ENCODE data around the gene TAS2R40. TPM values are rescaled to one million over a fixed set of nuclear protein-coding genes. Genes with fewer than 3 reads are reported as not detected.

Gene TAS2R40
- total and polyA plus RNA-seq, 12 donors: not detected

DNA sequence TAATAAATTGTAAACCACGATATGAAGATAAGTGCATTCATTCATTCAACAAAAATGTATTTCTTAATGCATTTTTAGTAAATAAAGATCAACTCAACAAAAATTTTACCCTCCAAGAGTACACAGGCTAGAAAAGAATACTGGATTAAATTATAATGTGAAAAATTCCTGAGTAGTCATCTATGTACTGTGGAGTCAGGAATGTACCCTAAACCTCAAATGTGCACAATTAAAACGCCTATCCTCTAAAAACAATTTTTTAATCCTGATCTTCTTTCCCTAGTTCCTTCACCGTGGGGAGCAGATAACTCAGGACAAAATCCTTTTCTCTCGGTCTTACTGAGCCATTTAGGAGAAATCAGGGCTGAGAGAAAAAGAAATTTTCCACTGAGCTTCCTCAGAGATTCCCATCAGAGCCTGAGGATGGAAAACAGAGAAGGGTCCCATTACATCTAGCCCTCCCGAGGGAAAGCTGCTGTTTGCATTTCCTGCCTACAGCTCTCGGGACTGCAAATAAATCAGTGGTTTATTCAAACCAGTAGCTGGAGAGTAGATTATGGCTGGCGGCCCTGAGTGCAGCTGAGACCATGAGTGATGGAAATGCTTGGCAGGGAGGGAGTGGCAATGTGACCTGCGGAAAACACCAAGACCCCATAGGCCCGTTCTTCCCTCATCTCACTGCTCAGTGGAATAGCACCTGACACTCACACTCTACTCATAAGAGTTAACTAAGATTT lies 7.4 kb downstream of the TAS2R40 start:
- DNase-seq (peak in 1 of 2 donors; percentile 39), ATAC-seq (peak in 5 of 8 donors; percentile 42 to 61 (median 52))
- no peaks in the 10 kb centered on the region for H3K36me3 ChIP-seq
- peak overlapping the region in 5 of 10 donors; percentile 16 to 55 (median 33) for H3K27ac ChIP-seq
- peaks cover 0 to 11% (median 0%) of the 10 kb centered on the region in 9 donors for H3K4me1 ChIP-seq
- H3K27me3 ChIP-seq: no peaks in the 10 kb centered on the region
- no peak overlapping the region for H3K4me3 ChIP-seq
- TF ChIP-seq, protein P1, sequence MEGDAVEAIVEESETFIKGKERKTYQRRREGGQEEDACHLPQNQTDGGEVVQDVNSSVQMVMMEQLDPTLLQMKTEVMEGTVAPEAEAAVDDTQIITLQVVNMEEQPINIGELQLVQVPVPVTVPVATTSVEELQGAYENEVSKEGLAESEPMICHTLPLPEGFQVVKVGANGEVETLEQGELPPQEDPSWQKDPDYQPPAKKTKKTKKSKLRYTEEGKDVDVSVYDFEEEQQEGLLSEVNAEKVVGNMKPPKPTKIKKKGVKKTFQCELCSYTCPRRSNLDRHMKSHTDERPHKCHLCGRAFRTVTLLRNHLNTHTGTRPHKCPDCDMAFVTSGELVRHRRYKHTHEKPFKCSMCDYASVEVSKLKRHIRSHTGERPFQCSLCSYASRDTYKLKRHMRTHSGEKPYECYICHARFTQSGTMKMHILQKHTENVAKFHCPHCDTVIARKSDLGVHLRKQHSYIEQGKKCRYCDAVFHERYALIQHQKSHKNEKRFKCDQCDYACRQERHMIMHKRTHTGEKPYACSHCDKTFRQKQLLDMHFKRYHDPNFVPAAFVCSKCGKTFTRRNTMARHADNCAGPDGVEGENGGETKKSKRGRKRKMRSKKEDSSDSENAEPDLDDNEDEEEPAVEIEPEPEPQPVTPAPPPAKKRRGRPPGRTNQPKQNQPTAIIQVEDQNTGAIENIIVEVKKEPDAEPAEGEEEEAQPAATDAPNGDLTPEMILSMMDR (IDR thresholded peaks at IDR 0.05): no peak
- H3K9me3 ChIP-seq: peaks cover 0 to 10% (median 0%) of the 10 kb centered on the region in 11 donors
- WGBS, 2 donors: 38 to 39% methylated on average over 9 of the region's 9 CpGs
- intact Hi-C loops (cut with DNase I): no loop called here

- no peaks in the 10 kb centered on the region for H3K36me3 ChIP-seq
- peaks cover 0 to 21% (median 2%) of the 10 kb centered on the region in 11 donors for H3K9me3 ChIP-seq
- ATAC-seq (peak in 1 of 8 donors; percentile 17), DNase-seq (no peak)
- H3K4me3 ChIP-seq: no peak overlapping the region
- no peaks in the 10 kb centered on the region for H3K27me3 ChIP-seq
- H3K27ac ChIP-seq: no peak overlapping the region
- H3K4me1 ChIP-seq: peaks cover 0 to 16% (median 0%) of the 10 kb centered on the region in 9 donors
- TF ChIP-seq, protein P1 (IDR thresholded peaks at IDR 0.05): no peak
- 98 to 99% methylated on average over 2 of the region's 2 CpGs for WGBS, 2 donors
- intact Hi-C loops (cut with DNase I): no loop called here
Measured at GRCh38 chr7:143230602-143231457, 9.0 kb downstream of the TAS2R40 start.

DNA sequence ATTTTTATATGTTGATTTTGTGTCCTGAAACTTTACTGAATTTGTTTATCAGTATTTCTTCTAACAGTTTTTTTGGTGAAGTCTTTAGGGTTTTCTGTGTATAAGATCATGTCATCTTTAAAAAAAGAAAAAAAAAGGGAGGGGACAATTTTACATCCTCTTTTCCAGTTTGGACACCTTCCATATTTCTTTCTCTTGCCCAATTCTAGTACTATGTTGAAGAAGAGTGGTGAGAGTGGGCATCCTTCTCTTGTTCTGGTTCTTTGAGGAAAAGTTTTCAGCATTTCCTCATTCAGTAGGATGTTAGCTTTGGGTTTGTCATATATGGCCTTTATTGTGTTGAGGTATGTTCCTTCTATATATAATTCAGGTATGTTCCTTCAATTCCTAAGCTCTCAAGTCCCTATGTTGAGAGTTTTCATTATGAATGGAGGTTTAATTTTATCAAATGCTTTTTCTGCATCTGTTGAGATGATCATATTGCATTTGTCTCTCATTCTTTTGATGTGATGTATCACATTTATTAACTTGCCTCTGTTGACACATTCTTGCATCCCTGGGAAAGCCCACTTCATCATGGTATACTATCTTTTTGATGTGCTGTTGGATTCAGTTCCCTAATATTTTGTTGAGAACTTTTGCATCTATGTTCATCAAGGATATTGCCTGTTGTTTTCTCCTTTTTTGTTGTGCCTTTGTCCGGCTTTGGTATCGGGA lies 12.1 kb downstream of the TAS2R40 start:
- intact Hi-C loops (cut with DNase I): no loop called here
- Histone ChIP-seq H3K4me3 (no peak overlapping the region), H3K36me3 (no peaks in the 10 kb centered on the region), H3K27ac (no peak overlapping the region), H3K4me1 (peaks cover 0 to 12% (median 0%) of the 10 kb centered on the region in 9 donors), H3K9me3 (peaks cover 0 to 38% (median 15%) of the 10 kb centered on the region in 11 donors), H3K27me3 (no peaks in the 10 kb centered on the region)
- ATAC-seq (no peak), DNase-seq (no peak)
- TF ChIP-seq, protein P1 (IDR thresholded peaks at IDR 0.05): no peak
- 96 to 97% methylated on average over 2 of the region's 2 CpGs for WGBS, 2 donors

GRCh38 chr7:143234533-143234875 lies 12.7 kb downstream of the TAS2R40 start:
- intact Hi-C loops (cut with DNase I): no loop called here
- TF ChIP-seq, protein P1 (IDR thresholded peaks at IDR 0.05): no peak
- H3K9me3 ChIP-seq: peaks cover 0 to 38% (median 15%) of the 10 kb centered on the region in 11 donors
- no peak for DNase-seq
- ATAC-seq: no peak
- H3K4me3 ChIP-seq: no peak overlapping the region
- no peaks in the 10 kb centered on the region for H3K27me3 ChIP-seq
- no peaks in the 10 kb centered on the region for H3K36me3 ChIP-seq
- H3K4me1 ChIP-seq: peaks cover 0 to 15% (median 0%) of the 10 kb centered on the region in 9 donors
- WGBS, 2 donors: 83 to 84% methylated on average over 3 of the region's 3 CpGs
- H3K27ac ChIP-seq: peak overlapping the region in 1 of 10 donors; percentile 17

All from heart right ventricle (tissue), 16 donors.